Sciatic nerve (tissue), 2 donors: Measurements from ENCODE around the gene LZTFL1. TPM values are rescaled to one million over a fixed set of nuclear protein-coding genes. Genes with fewer than 3 reads are reported as not detected.

Experiments used
- ATAC-seq: fragments of 200-7000 bp; cut with Tn5 transposase; one replicate; pipeline ENCODE4 v1.9.1; 2020; ENCODE audit warnings: mild to moderate bottlenecking, moderate library complexity
- DNase-seq: peaks from one replicate; pipeline ENCODE4 v3.0.0-alpha.2; 2020; ENCODE audit warnings: low spot score
- intact Hi-C: fragments of 100-400 bp; cut with DNase I; formaldehyde crosslinking; loops from one replicate; pipeline ENCODE4 v1.14.2; 2022
- total RNA-seq: library from RNA; stranded (reverse); fragmentation: NEBNext Ultra II Directional; extraction: Animal tissue kit (Norgen Biotek cat#: 25700); gene quantifications from one replicate; pipeline ENCODE4 v1.2.1, GENCODE V29; 2021
- donor health status: DM: no; HTN: no; CAD: no.
- donor health status: DM: no; HTN: no; CAD: no.

LZTFL1 gene
- total RNA-seq, result 14.0 TPM

GRCh38 chr3:45841757-45842491 lies at the start of gene LZTFL1:
TSS of gene LZTFL1 (minus strand) at chr3:45842119. CDS start at chr3:45841991, 128 bp downstream.
- ATAC-seq, result peak; percentile 100
- peak; percentile 96 for DNase-seq
- intact Hi-C loops, result loop anchor here (5.0 kb wide), 1 partner anchor 940 kb away; no protein-coding TSS in a partner anchor

GRCh38 chr3:45890405-45890804 lies 48.5 kb upstream of the LZTFL1 start:
- intact Hi-C loops, result no loop called here
- ATAC-seq (no peak), DNase-seq (no peak)

- intact Hi-C loops, result no loop called here
- DNase-seq (no peak), ATAC-seq (no peak)
Measured at GRCh38 chr3:45889337-45889736, 47.4 kb upstream of the LZTFL1 start.

- ATAC-seq (no peak), DNase-seq (no peak)
- intact Hi-C loops, result no loop called here
Measured at GRCh38 chr3:45887759-45888511, 46.0 kb upstream of the LZTFL1 start.

- no peak for ATAC-seq
- no peak for DNase-seq
- intact Hi-C loops, result no loop called here
Measured at GRCh38 chr3:45887285-45887684, 45.4 kb upstream of the LZTFL1 start.

- DNase-seq, result no peak
- intact Hi-C loops, result no loop called here
- ATAC-seq, result no peak
Measured at GRCh38 chr3:45885979-45886705, 44.2 kb upstream of the LZTFL1 start, which contains the start of gene CCR9. TSS of gene CCR9 (plus strand) at chr3:45886543. CDS start at chr3:45894934, 8,391 bp downstream.

GRCh38 chr3:45884368-45885201 lies 42.7 kb upstream of the LZTFL1 start:
- DNase-seq, result no peak
- ATAC-seq, result no peak
- intact Hi-C loops, result no loop called here

- DNase-seq (no peak), ATAC-seq (no peak)
- intact Hi-C loops, result no loop called here
Measured at GRCh38 chr3:45881078-45882022, 39.4 kb upstream of the LZTFL1 start.

GRCh38 chr3:45880725-45881077 lies 38.8 kb upstream of the LZTFL1 start:
- ATAC-seq, result no peak
- DNase-seq, result no peak
- intact Hi-C loops, result no loop called here

- DNase-seq (no peak), ATAC-seq (no peak)
- intact Hi-C loops, result no loop called here
Measured at GRCh38 chr3:45878124-45878523, 36.2 kb upstream of the LZTFL1 start.

GRCh38 chr3:45874677-45875346 lies 32.9 kb upstream of the LZTFL1 start:
- DNase-seq (no peak), ATAC-seq (no peak)
- intact Hi-C loops, result no loop called here

- no peak for DNase-seq
- no peak for ATAC-seq
- intact Hi-C loops, result no loop called here
Measured at GRCh38 chr3:45873638-45874037, 31.7 kb upstream of the LZTFL1 start.

- DNase-seq, result no peak
- intact Hi-C loops, result no loop called here
- no peak for ATAC-seq
Measured at GRCh38 chr3:45873036-45873435, 31.1 kb upstream of the LZTFL1 start.

- DNase-seq (no peak), ATAC-seq (no peak)
- intact Hi-C loops, result no loop called here
Measured at GRCh38 chr3:45872569-45872968, 30.6 kb upstream of the LZTFL1 start.

GRCh38 chr3:45871780-45872179 lies 29.9 kb upstream of the LZTFL1 start:
- DNase-seq (no peak), ATAC-seq (no peak)
- intact Hi-C loops, result no loop called here

GRCh38 chr3:45870099-45870498 lies 28.2 kb upstream of the LZTFL1 start:
- DNase-seq, result no peak
- no peak for ATAC-seq
- intact Hi-C loops, result no loop called here

- no peak for ATAC-seq
- intact Hi-C loops, result no loop called here
Measured at GRCh38 chr3:45869638-45870037, 27.7 kb upstream of the LZTFL1 start.

More at GRCh38 chr3:45869638-45870037, 27.7 kb upstream of the LZTFL1 start:
- no peak for DNase-seq
